GM23248 (cell line): ENCODE data around the gene RALB.

ENCODE experiments used
- EZH2 ChIP-seq: fragments of 200-600 bp; sonication (generic); IDR thresholded peaks from 2 replicates; pipeline ENCODE4 v1.6.1; 2018; ENCODE audit warnings: antibody characterized with exemption, mild to moderate bottlenecking; ENCODE audit not compliant: insufficient read depth, poor library complexity, severe bottlenecking
- EZH2phosphoT487 ChIP-seq: fragments of 200-600 bp; sonication (generic); IDR thresholded peaks from 2 replicates; pipeline ENCODE4 v1.6.1; 2018; ENCODE audit warnings: antibody characterized with exemption, moderate library complexity, mild to moderate bottlenecking, low read depth; ENCODE audit not compliant: insufficient read depth

DNA sequence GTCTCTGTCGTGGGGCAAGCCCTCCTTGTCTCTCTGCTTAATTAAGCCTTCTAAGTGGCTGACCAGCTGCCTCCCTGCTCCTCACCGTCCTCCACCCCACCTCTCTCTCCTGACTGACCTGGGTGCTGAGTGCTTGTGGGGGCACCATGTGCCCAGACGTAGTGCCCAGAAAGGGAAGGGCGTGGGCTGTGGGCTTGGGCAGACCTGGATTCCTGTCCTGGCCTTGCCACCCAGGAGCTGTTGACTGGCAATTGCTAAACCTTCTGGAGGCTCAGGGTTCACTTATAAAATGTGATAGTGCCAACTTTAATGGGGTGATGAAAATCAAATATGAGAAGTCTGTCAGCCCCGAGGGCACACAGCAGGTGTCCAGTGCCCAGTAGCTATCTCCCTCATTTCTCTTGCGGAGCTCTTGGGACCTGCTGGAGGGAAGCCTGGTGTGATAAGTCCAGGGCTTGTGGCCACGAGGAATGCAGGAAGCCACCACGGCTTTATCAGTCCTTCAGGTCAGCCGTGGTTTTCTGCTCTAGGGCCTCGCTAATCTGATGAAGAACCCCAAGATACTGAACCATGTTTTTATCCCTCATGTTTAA is 71.3 kb downstream of the RALB start:
- TF ChIP-seq EZH2 = no peak
- TF ChIP-seq EZH2phosphoT487 = no peak
